ENCODE data around the gene ZNF776. TPM values are rescaled to one million over a fixed set of nuclear protein-coding genes. Genes with fewer than 3 reads are reported as not detected.
"Not testable (repeated sequence)": the region's sequence is repeated elsewhere in the genome, so short reads cannot be mapped to it uniquely, and the experiment has no call there.

The ZNF776 gene
- total RNA-seq, 2 experiments from 2014 or later, result 8.9 to 14.7 TPM

DNA sequence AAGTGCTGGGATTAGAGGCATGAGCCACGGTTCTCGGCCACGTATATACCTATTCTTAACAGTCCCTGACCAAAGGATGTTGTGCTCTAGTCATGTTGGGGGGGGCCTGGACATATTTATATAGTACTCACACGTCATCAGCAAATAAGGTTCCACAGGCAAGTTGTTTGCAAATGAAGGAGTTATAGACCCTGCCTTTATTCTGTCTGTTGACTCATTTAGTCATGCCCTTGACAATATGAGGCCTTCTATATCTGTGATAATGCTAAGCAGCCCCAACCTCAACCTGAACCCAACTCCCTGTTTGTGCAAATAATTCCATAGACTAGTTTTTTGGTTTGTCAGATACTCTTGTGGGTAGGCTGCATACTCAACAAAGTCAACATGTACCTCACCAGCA lies 31.7 kb downstream of the ZNF776 start:
- DNase-seq (no peak), ATAC-seq (no peak)
- ChIA-PET CTCF (no interaction called here), POLR2A (no interaction called here)
- intact Hi-C loops (cut with DNase I, micrococcal nuclease), result loop anchor here in 1 of 2 experiments (10.0 kb wide), 1 partner anchor 486 kb away; no protein-coding TSS in a partner anchor
- peaks cover 87% of the 10 kb centered on the region for H3K36me3 Mint-ChIP-seq (ENCODE audit: low read depth)
- H3K4me3 Mint-ChIP-seq, result no peak overlapping the region
- peaks cover 10% of the 10 kb centered on the region for H3K4me1 Mint-ChIP-seq
- no peaks in the 10 kb centered on the region for H3K27me3 Mint-ChIP-seq
- no peak overlapping the region for H3K27ac Mint-ChIP-seq
- peaks cover 59% of the 10 kb centered on the region for H3K9me3 Mint-ChIP-seq (ENCODE audit: low read depth)

DNA sequence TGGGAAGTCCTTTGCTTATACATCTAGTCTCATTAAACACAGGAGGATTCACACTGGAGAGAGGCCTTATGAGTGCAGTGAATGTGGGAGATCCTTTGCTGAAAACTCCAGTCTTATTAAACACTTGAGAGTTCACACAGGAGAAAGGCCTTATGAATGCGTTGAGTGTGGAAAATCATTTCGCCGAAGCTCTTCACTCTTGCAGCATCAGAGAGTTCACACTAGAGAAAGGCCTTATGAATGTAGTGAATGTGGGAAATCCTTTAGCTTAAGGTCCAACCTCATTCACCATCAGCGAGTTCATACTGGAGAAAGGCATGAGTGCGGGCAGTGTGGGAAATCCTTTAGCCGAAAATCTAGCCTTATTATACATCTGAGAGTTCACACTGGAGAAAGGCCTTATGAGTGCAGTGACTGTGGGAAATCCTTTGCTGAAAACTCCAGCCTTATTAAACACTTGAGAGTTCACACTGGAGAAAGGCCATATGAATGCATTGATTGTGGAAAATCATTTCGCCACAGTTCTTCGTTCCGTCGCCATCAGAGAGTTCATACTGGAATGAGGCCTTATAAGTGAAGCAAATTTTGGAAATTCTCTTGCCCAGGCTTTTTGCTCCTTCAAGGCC lies 32.7 kb downstream of the ZNF776 start:
- DNase-seq, result no peak
- Mint-ChIP-seq H3K9me3 (ENCODE audit: low read depth) (peaks cover 55% of the 10 kb centered on the region), H3K27me3 (no peaks in the 10 kb centered on the region), H3K36me3 (ENCODE audit: low read depth) (peaks cover 84% of the 10 kb centered on the region), H3K27ac (no peak overlapping the region), H3K4me3 (no peak overlapping the region), H3K4me1 (peaks cover 6% of the 10 kb centered on the region)
- intact Hi-C loops (cut with DNase I, micrococcal nuclease), result loop anchor here in 1 of 2 experiments (10.0 kb wide), 1 partner anchor 485 kb away; no protein-coding TSS in a partner anchor
- ATAC-seq, result no peak
- POLR2A ChIA-PET, result no interaction called here
- CTCF ChIA-PET, result no interaction called here

DNA sequence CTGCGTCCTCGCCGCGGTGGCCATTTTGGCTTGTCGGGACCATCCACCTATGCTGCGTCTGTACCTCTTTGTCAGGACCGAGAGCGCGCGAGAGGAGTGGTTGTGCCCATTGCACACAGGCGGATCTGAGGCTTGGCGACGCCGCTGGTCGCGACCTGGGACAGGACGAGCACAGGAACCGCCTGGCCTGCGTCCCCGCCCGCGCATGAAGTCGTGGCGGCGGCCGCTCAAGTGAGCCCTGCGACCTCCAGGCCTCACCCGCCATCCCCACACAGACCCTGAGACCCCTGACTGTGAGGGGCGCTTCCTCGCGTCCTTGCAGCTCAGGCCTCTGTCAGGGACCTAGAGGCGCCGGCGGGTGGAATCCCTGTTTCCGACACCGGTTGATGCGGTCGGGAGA lies 39.7 kb downstream of the ZNF776 start:
- H3K27me3 Mint-ChIP-seq, result no peaks in the 10 kb centered on the region
- no peak overlapping the region for H3K4me3 Mint-ChIP-seq
- H3K4me1 Mint-ChIP-seq, result peaks cover 2% of the 10 kb centered on the region
- H3K9me3 Mint-ChIP-seq (ENCODE audit: low read depth), result peaks cover 42% of the 10 kb centered on the region
- peaks cover 76% of the 10 kb centered on the region for H3K36me3 Mint-ChIP-seq (ENCODE audit: low read depth)
- no peak for DNase-seq
- no peak for ATAC-seq
- H3K27ac Mint-ChIP-seq, result no peak overlapping the region
- ChIA-PET POLR2A (no interaction called here), CTCF (no interaction called here)
- intact Hi-C loops (cut with DNase I, micrococcal nuclease), result no loop called here

DNA sequence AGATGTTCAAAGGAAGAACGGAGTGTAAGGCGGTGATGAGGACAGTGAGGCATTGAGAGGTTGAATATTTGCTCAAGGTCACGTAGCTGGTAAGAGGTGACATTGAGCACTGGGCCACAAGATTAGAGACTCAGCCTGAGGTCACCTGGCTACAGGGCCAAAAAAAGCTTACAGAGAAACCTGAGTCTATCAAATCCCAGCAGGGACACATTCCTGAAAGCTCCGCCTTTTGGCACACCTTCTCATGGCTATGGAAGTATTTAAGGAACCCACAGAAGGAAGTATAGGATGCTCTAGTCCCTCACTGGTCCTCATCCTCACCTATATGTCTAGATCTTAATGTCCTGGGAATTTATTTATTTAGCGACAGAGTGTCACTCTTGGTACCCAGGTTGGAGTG lies 40.3 kb downstream of the ZNF776 start:
- CTCF ChIA-PET, result no interaction called here
- intact Hi-C loops (cut with DNase I, micrococcal nuclease), result no loop called here
- ATAC-seq, result no peak
- Mint-ChIP-seq H3K36me3 (ENCODE audit: low read depth) (peaks cover 75% of the 10 kb centered on the region), H3K9me3 (ENCODE audit: low read depth) (peaks cover 39% of the 10 kb centered on the region), H3K4me3 (no peak overlapping the region), H3K27me3 (no peaks in the 10 kb centered on the region), H3K4me1 (peaks cover 2% of the 10 kb centered on the region), H3K27ac (no peak overlapping the region)
- DNase-seq, result no peak
- POLR2A ChIA-PET, result no interaction called here

DNA sequence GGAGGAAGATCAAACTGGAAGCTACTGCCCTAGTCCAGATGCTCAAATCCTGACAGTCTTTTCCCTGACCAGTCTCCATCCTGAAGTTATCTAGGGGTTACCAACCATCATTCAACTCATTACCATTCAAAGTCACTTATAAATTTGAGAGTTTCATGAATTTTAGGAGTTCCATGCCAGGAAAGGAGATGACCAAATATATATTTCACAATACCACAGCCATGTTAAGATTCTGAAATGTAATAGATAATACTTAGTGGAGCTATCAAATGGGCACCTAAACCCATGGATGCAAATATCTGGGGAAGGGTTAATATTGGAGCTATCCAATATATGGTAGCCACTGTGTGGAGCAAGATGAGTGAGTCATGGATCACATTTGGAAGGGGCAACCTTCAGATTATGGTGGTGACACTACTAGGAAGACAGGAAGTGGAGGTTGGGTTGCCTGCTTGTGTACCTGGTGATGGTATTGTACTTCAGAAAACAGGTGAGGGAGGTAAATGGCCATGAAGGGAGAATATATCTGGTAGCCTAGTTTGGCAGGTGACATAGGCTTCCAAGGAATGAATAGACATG lies 41.6 kb downstream of the ZNF776 start:
- Mint-ChIP-seq H3K9me3 (ENCODE audit: low read depth) (peaks cover 35% of the 10 kb centered on the region), H3K4me3 (no peak overlapping the region), H3K27me3 (no peaks in the 10 kb centered on the region), H3K36me3 (ENCODE audit: low read depth) (peaks cover 77% of the 10 kb centered on the region), H3K4me1 (peaks cover 2% of the 10 kb centered on the region), H3K27ac (no peak overlapping the region)
- intact Hi-C loops (cut with DNase I, micrococcal nuclease), result no loop called here
- DNase-seq (no peak), ATAC-seq (no peak)
- POLR2A ChIA-PET, result no interaction called here
- CTCF ChIA-PET, result no interaction called here

DNA sequence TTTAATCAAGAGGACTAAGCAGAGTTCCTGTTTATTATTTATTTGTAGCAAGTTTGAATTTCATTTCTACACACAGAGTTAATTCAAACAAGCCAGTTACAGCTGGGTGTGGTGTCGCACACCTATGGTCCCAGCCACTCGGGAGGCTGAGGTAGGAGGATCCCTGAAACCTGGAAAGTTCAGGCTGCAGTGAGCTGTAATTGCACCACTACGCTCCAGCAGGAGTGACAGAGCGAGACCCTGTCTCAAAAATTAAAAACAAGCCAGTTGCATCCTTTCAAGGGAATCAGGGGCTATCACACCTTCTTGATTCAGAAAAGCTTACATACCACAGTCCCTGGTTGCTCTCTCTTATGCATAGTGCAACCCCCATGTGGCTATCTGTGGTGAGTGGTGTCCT lies 42.7 kb downstream of the ZNF776 start:
- Mint-ChIP-seq H3K36me3 (ENCODE audit: low read depth) (peaks cover 81% of the 10 kb centered on the region), H3K9me3 (ENCODE audit: low read depth) (peaks cover 35% of the 10 kb centered on the region), H3K4me1 (peaks cover 2% of the 10 kb centered on the region), H3K27me3 (no peaks in the 10 kb centered on the region), H3K4me3 (no peak overlapping the region), H3K27ac (no peak overlapping the region)
- DNase-seq, result no peak
- no peak for ATAC-seq
- POLR2A ChIA-PET, result no interaction called here
- CTCF ChIA-PET, result no interaction called here
- intact Hi-C loops (cut with DNase I, micrococcal nuclease), result no loop called here

DNA sequence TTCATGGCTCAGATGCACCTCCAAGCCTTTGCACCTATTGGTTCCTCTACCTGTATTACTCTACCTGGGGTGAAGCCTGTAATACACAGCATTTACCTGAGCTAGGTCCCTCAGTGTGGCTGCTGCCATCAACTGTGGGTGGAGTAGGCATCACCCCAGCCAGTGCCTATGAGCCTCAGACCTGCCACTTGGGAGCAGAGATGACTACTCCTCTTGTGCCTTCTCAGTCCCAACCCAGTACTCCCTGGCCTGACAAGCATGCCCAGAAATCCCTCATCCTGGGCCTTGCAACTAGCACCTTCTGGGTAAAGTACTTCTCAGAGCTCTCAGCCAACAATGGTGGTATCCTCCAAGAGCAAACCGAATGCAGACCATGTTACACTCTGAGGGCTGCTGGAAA lies 50.0 kb downstream of the ZNF776 start:
- CTCF ChIA-PET; H3K4me3 Mint-ChIP-seq; DNase-seq; H3K27me3 Mint-ChIP-seq; H3K27ac Mint-ChIP-seq; intact Hi-C loops (cut with DNase I, micrococcal nuclease); H3K4me1 Mint-ChIP-seq; H3K9me3 Mint-ChIP-seq (ENCODE audit: low read depth); ATAC-seq; POLR2A ChIA-PET: not testable (repeated sequence)
- peaks cover 52% of the 10 kb centered on the region for H3K36me3 Mint-ChIP-seq (ENCODE audit: low read depth)

DNA sequence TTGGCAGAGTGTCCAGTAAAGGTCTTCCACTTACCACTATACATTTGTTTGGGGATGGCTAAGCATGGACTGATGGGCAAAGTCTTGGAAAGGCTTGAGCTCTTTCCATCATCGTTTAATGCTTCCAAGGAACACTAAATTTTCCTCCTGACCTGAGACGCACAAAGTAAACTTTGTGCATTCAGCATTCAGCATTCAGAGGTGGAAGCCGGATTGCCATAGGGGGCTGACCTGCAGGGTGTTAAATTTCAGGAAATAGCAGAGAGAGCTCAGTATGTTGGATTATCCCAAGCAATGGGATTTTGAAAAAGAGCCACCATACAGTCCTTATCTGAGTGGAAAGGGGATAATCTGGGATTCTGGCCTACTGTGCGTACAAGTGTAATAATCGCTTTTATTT lies 54.1 kb downstream of the ZNF776 start:
- DNase-seq (no peak), ATAC-seq (no peak)
- POLR2A ChIA-PET, result interaction anchor here (1.0 kb wide), 1 partner anchor 48 kb away, joined by 3 read pairs; the partner anchor contains the start of gene ZNF587
- H3K27ac Mint-ChIP-seq, result no peak overlapping the region
- peaks cover 38% of the 10 kb centered on the region for H3K36me3 Mint-ChIP-seq (ENCODE audit: low read depth)
- no peaks in the 10 kb centered on the region for H3K27me3 Mint-ChIP-seq
- H3K4me3 Mint-ChIP-seq, result no peak overlapping the region
- H3K9me3 Mint-ChIP-seq (ENCODE audit: low read depth), result peaks cover 2% of the 10 kb centered on the region
- intact Hi-C loops (cut with DNase I, micrococcal nuclease), result no loop called here
- peaks cover 20% of the 10 kb centered on the region for H3K4me1 Mint-ChIP-seq
- CTCF ChIA-PET, result interaction anchor here (0.8 to 1.2 kb wide), 2 partner anchors 19 to 419 kb away, joined by 3 read pairs; no protein-coding TSS in a partner anchor

DNA sequence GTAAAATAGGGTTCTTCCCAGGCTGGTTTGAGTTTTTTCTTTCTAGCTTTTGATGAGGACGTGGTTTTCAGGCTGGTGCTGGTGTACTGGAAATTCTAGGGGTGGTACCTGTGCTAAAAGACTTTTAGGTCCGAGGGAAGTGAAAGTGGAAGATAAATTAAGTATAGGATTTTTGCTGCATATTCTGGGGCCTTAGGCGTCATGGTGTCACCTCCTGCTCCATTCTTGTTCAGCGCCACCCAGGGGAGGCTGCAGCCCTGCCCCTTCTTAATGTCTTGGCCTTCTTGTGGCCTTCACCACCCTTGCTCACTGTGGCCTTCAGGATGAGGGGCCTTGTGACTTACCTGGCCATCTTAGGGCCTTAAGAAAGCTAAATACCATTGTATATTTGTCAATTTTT lies 55.7 kb downstream of the ZNF776 start:
- Mint-ChIP-seq H3K4me1 (peaks cover 20% of the 10 kb centered on the region), H3K36me3 (ENCODE audit: low read depth) (peaks cover 34% of the 10 kb centered on the region), H3K27me3 (no peaks in the 10 kb centered on the region), H3K9me3 (ENCODE audit: low read depth) (peaks cover 2% of the 10 kb centered on the region), H3K4me3 (no peak overlapping the region), H3K27ac (no peak overlapping the region)
- ChIA-PET CTCF (no interaction called here), POLR2A (no interaction called here)
- no peak for DNase-seq
- intact Hi-C loops (cut with DNase I, micrococcal nuclease), result no loop called here
- ATAC-seq, result no peak

DNA sequence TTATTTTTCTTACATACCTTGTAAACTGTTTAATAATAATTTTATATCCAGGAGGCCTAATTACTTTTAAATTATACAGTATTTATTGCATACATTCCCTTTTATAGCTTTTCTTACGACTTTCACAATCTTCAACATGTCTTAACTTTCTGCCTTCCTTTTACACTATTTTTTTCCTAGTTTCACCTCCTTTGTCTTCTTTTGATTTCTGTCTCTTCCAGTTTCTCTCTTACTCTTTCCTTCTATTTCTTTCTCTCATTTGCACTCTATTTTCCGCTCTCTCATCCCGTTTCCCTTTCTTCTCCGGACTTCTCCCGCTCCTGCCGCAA lies 56.6 kb downstream of the ZNF776 start:
- Mint-ChIP-seq H3K4me1 (peaks cover 20% of the 10 kb centered on the region), H3K36me3 (ENCODE audit: low read depth) (peaks cover 41% of the 10 kb centered on the region), H3K27ac (peak overlapping the region; percentile 42), H3K4me3 (peak overlapping the region; percentile 66), H3K9me3 (ENCODE audit: low read depth) (peaks cover 2% of the 10 kb centered on the region), H3K27me3 (no peaks in the 10 kb centered on the region)
- intact Hi-C loops (cut with DNase I, micrococcal nuclease), result no loop called here
- no peak for ATAC-seq
- ChIA-PET POLR2A (no interaction called here), CTCF (no interaction called here)
- DNase-seq, result no peak

DNA sequence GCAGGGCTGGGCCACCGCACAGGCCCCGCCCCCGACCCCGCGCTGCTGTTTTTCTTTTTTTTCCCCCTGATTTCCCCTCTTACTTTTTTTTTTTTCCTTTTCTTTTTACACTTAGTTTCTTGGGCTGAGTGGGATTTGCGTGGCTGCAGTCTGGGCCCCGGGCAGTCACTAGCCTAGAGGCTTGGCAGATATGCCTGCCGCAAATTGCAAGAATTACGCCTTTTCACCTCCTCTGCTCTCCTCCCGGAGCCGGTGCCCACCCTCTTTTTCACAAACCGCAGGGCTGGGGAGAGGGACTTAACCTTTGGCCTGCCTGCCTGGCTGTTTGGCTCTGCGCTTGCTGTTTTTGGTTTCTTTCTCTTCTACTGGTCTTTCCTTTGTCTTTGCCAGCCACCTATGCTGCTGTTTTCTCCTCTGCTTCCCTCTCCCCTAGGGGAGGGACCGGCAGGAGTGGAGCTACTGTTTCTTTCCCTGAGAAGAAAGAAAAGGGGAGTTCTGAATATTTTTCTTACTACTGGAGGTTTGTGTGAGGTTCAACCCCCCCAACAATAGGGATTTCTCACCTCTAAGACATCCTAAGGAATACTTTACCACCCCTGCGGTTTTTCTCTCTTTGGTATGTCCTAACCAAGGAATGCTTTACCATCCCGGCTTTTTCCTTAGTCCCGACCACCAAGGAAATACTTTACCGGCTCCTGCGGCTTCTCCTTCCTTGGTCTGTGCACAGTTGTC lies 57.1 kb downstream of the ZNF776 start:
- Mint-ChIP-seq H3K36me3 (ENCODE audit: low read depth) (peaks cover 45% of the 10 kb centered on the region), H3K4me1 (peaks cover 23% of the 10 kb centered on the region), H3K27ac (peak overlapping the region; percentile 42), H3K9me3 (ENCODE audit: low read depth) (peaks cover 2% of the 10 kb centered on the region), H3K27me3 (no peaks in the 10 kb centered on the region), H3K4me3 (peak overlapping the region; percentile 66)
- intact Hi-C loops (cut with DNase I, micrococcal nuclease), result no loop called here
- ChIA-PET CTCF (no interaction called here), POLR2A (no interaction called here)
- peak; percentile 19 for ATAC-seq
- DNase-seq, result peak; percentile 35

DNA sequence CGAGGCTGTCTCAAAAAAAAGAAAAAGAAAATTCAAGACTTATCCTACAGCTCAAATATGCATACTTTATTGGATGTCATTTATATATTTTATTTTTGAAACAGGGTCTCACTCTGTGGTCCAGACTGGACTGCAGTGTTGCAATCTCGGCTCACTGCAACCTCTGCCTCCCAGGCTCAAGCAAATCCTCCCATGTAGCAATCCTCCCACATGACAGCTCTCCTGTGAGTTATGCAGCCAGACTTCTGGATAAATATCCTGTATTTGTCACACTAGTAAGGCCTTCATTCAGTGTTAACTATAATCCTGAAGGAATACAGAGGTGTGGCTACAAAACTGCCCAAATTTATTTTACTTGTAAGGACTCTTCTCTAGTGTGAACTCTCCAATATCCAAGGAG lies 60.9 kb downstream of the ZNF776 start:
- peaks cover 54% of the 10 kb centered on the region for H3K36me3 Mint-ChIP-seq (ENCODE audit: low read depth)
- intact Hi-C loops (cut with DNase I, micrococcal nuclease), result no loop called here
- H3K27ac Mint-ChIP-seq, result no peak overlapping the region
- ChIA-PET POLR2A (no interaction called here), CTCF (no interaction called here)
- no peaks in the 10 kb centered on the region for H3K27me3 Mint-ChIP-seq
- no peak overlapping the region for H3K4me3 Mint-ChIP-seq
- no peaks in the 10 kb centered on the region for H3K9me3 Mint-ChIP-seq (ENCODE audit: low read depth)
- no peak for DNase-seq
- peaks cover 28% of the 10 kb centered on the region for H3K4me1 Mint-ChIP-seq
- no peak for ATAC-seq

Measured in activated CD4-positive, alpha-beta T cell treated with anti-CD3 and anti-CD28 coated beads for 36 hours (primary cell).